Measurements from ENCODE around the gene CARMIL3. TPM values are rescaled to one million over a fixed set of nuclear protein-coding genes. Genes with fewer than 3 reads are reported as not detected.

Gene CARMIL3
- total RNA-seq, 1 donor from 2014 or later = 0.96 TPM

GRCh38 chr14:24057271-24057670 is 5.5 kb downstream of the CARMIL3 start:
- intact Hi-C loops (cut with DNase I) = loop anchor here (10.0 kb wide), 1 partner anchor 48 kb away; no protein-coding TSS in a partner anchor
- no peak overlapping the region for H3K27ac ChIP-seq
- DNase-seq = no peak
- no peaks in the 10 kb centered on the region for H3K27me3 ChIP-seq
- ATAC-seq = no peak
- TF ChIP-seq, protein P1, sequence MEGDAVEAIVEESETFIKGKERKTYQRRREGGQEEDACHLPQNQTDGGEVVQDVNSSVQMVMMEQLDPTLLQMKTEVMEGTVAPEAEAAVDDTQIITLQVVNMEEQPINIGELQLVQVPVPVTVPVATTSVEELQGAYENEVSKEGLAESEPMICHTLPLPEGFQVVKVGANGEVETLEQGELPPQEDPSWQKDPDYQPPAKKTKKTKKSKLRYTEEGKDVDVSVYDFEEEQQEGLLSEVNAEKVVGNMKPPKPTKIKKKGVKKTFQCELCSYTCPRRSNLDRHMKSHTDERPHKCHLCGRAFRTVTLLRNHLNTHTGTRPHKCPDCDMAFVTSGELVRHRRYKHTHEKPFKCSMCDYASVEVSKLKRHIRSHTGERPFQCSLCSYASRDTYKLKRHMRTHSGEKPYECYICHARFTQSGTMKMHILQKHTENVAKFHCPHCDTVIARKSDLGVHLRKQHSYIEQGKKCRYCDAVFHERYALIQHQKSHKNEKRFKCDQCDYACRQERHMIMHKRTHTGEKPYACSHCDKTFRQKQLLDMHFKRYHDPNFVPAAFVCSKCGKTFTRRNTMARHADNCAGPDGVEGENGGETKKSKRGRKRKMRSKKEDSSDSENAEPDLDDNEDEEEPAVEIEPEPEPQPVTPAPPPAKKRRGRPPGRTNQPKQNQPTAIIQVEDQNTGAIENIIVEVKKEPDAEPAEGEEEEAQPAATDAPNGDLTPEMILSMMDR (IDR thresholded peaks at IDR 0.05) = no peak
- no peaks in the 10 kb centered on the region for H3K9me3 ChIP-seq
- peaks cover 6% of the 10 kb centered on the region for H3K4me1 ChIP-seq
- H3K4me3 ChIP-seq = no peak overlapping the region
- H3K36me3 ChIP-seq = no peaks in the 10 kb centered on the region

- ATAC-seq = no peak
- no peaks in the 10 kb centered on the region for H3K4me1 ChIP-seq
- H3K27me3 ChIP-seq = no peaks in the 10 kb centered on the region
- H3K9me3 ChIP-seq = no peaks in the 10 kb centered on the region
- no peak overlapping the region for H3K4me3 ChIP-seq
- H3K27ac ChIP-seq = no peak overlapping the region
- peak; percentile 59 for DNase-seq
- intact Hi-C loops (cut with DNase I) = loop anchor here (10.0 kb wide), 1 partner anchor 47 kb away; no protein-coding TSS in a partner anchor
- TF ChIP-seq, protein P1 (IDR thresholded peaks at IDR 0.05) = no peak
- no peaks in the 10 kb centered on the region for H3K36me3 ChIP-seq
Measured at GRCh38 chr14:24057867-24058259, 6.1 kb downstream of the CARMIL3 start.

- Histone ChIP-seq H3K4me3 (no peak overlapping the region), H3K27ac (no peak overlapping the region), H3K9me3 (no peaks in the 10 kb centered on the region), H3K36me3 (no peaks in the 10 kb centered on the region), H3K27me3 (no peaks in the 10 kb centered on the region), H3K4me1 (no peaks in the 10 kb centered on the region)
- DNase-seq (peak; percentile 62), ATAC-seq (peak; percentile 83)
- TF ChIP-seq, protein P1 (IDR thresholded peaks at IDR 0.05) = peak; percentile 75
- intact Hi-C loops (cut with DNase I) = loop anchor here (10.0 kb wide), 1 partner anchor 46 kb away; no protein-coding TSS in a partner anchor
Measured at GRCh38 chr14:24058260-24058950, 6.6 kb downstream of the CARMIL3 start.

DNA sequence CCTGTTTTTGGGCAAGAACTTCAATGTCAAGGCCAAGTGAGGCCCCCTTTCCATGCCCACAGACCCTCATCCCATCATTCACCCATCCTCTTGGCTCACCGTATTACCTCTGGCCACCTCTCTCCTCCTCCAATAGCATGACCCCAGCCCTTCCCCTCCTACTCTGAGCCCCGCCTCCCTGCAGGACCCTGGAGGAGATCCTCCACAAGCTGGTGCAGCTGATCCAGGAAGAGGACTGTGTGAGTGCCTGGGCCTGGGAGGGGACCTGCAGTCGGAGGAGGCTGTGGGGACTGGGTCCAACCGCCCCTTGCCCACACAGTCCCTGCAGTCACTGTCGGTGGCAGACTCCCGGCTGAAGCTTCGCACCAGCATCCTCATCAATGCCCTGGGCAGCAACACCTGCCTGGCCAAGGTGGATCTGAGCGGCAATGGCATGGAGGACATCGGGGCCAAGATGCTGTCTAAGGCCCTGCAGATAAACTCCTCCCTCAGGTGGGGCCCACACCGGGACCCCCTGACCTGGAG is 7.2 kb downstream of the CARMIL3 start:
- Histone ChIP-seq H3K4me1 (no peaks in the 10 kb centered on the region), H3K4me3 (no peak overlapping the region), H3K27ac (no peak overlapping the region), H3K36me3 (no peaks in the 10 kb centered on the region), H3K9me3 (no peaks in the 10 kb centered on the region), H3K27me3 (no peaks in the 10 kb centered on the region)
- intact Hi-C loops (cut with DNase I) = loop anchor here (10.0 kb wide), 1 partner anchor 46 kb away; no protein-coding TSS in a partner anchor
- ATAC-seq = no peak
- DNase-seq = peak; percentile 56
- TF ChIP-seq, protein P1 (IDR thresholded peaks at IDR 0.05) = no peak

- intact Hi-C loops (cut with DNase I) = loop anchor here (10.0 kb wide), 1 partner anchor 45 kb away; no protein-coding TSS in a partner anchor
- TF ChIP-seq, protein P1 (IDR thresholded peaks at IDR 0.05) = no peak
- DNase-seq (peak; percentile 58), ATAC-seq (no peak)
- H3K27ac ChIP-seq = no peak overlapping the region
- no peaks in the 10 kb centered on the region for H3K4me1 ChIP-seq
- H3K4me3 ChIP-seq = no peak overlapping the region
- no peaks in the 10 kb centered on the region for H3K27me3 ChIP-seq
- H3K36me3 ChIP-seq = no peaks in the 10 kb centered on the region
- H3K9me3 ChIP-seq = no peaks in the 10 kb centered on the region
Measured at GRCh38 chr14:24059841-24060388, 8.1 kb downstream of the CARMIL3 start.

Data from upper lobe of right lung (tissue), 1 donor.